Testis (tissue), 5 donors: Measurements from ENCODE around the gene WWC2. TPM values are rescaled to one million over a fixed set of nuclear protein-coding genes. Genes with fewer than 3 reads are reported as not detected.

Experiments
- DNase-seq: peaks from one replicate; pipeline ENCODE4 v3.0.0-alpha.2; 2019
- H3K27ac ChIP-seq, 2 donors: fragments of 200-600 bp; sonication (generic); one replicate each; pipeline ENCODE4 v1.5.1; 2019
- H3K27me3 ChIP-seq: fragments of 200-600 bp; sonication (generic); one replicate; pipeline ENCODE4 v1.5.1; 2019
- H3K36me3 ChIP-seq: fragments of 200-600 bp; sonication (generic); one replicate; pipeline ENCODE4 v1.5.1; 2017; ENCODE audit warnings: low read depth; ENCODE audit errors: missing control alignments
- H3K4me1 ChIP-seq: fragments of 200-600 bp; sonication (generic); one replicate; pipeline ENCODE4 v1.5.1; 2019
- H3K4me3 ChIP-seq, 2 donors: fragments of 200-600 bp; sonication (generic); one replicate each; pipeline ENCODE4 v1.5.1; 2017 to 2019
- H3K9me3 ChIP-seq: fragments of 200-600 bp; sonication (generic); one replicate; pipeline ENCODE4 v1.5.1; 2017
- CTCF ChIP-seq, 3 experiments: fragments of 450-650 bp in 2 of 3; fragments of 200-600 bp in 1 of 3; sonication (generic) in 1 of 3; IDR thresholded peaks; one replicate each; pipeline ENCODE4 v1.5.1; 2016 to 2019; ENCODE audit warnings: antibody characterized with exemption in 3 of 3, mild to moderate bottlenecking in 2 of 3, moderate library complexity in 1 of 3
- POLR2A ChIP-seq: fragments of 450-650 bp; IDR thresholded peaks from one replicate; pipeline ENCODE4 v1.6.1; 2017; ENCODE audit warnings: antibody characterized with exemption, mild to moderate bottlenecking, moderate library complexity
- WGBS, 2 donors: methylation state at CpG; one replicate each; pipeline ENCODE4 v1.1.5; 2018; 5-methylcytosine and 5-hydroxymethylcytosine counted together
- intact Hi-C: fragments of 100-400 bp; cut with DNase I; formaldehyde crosslinking; loops from one replicate; pipeline ENCODE4 v1.15.1; 2023; ENCODE audit warnings: low total_unique reads
- long read RNA-seq, 2 donors: transcript quantifications; one replicate each; lab custom pipeline, GENCODE V29; 2026
- polyA plus RNA-seq: library from polyadenylated mRNA; stranded (reverse); fragments of 350-450 nt; fragmentation: Illumina TruSeq; extraction: RNeasy Lipid Tissue Mini Kit (QIAGEN cat#74804); gene quantifications from one replicate; pipeline ENCODE4 v1.2.3, GENCODE V29; 2014; ENCODE audit warnings: low read depth, low replicate concordance; ENCODE audit not compliant: insufficient read depth
- total RNA-seq, 2 donors: library from RNA; depleted of rRNA; stranded (reverse); fragments of >200 nt; gene quantifications; one replicate each; pipeline ENCODE4 v1.2.3, GENCODE V29; 2016

Gene WWC2
- total RNA-seq (10 to 100 TPM; 64.2 to 76.7 TPM), polyA plus RNA-seq (34.4 TPM)
- long read RNA-seq, donor 1, full-length matches to known transcripts, result 7 of 7 reads
- long read RNA-seq, donor 1, partial matches to known transcripts, result 0 of 7 reads
- long read RNA-seq, donor 1, other reads (novel, unspliced or antisense), result 0 of 7 reads
- long read RNA-seq, donor 2, full-length matches to known transcripts, result 4 of 4 reads
- long read RNA-seq, donor 2, partial matches to known transcripts, result 0 of 4 reads
- long read RNA-seq, donor 2, other reads (novel, unspliced or antisense), result 0 of 4 reads

GRCh38 chr4:183098723-183099536 lies at the start of gene WWC2:
Gene WWC2 (plus strand): TSS chr4:183099257. CDS start chr4:183099492, 235 bp downstream.
- TF ChIP-seq CTCF (IDR thresholded peaks at IDR 0.05) (no peak), POLR2A (peak; percentile 41)
- Histone ChIP-seq H3K27ac (peak within 1 kb of the TSS; percentile 98 to 99), H3K4me3 (peak within 1 kb of the TSS; percentile 92 to 95), H3K4me1 (peaks cover 6% of the 10 kb centered on the region), H3K27me3 (no peaks in the 10 kb centered on the region), H3K36me3 (no peaks in the 10 kb centered on the region), H3K9me3 (no peaks in the 10 kb centered on the region)
- peak; percentile 94 for DNase-seq
- intact Hi-C loops, result no loop called here
- 0% methylated on average over 54 of the region's 102 CpGs; no CpG with 5 or more reads in 1 of the 2 donors for WGBS, 2 donors

GRCh38 chr4:183053681-183054080 lies 45.4 kb upstream of the WWC2 start:
- 56 to 71% methylated on average over 1 of the region's 1 CpG for WGBS, 2 donors
- no peaks in the 10 kb centered on the region for H3K4me1 ChIP-seq
- no peak overlapping the region for H3K27ac ChIP-seq
- intact Hi-C loops, result no loop called here
- no peak overlapping the region for H3K4me3 ChIP-seq
- H3K9me3 ChIP-seq, result no peaks in the 10 kb centered on the region
- H3K27me3 ChIP-seq, result no peaks in the 10 kb centered on the region
- no peaks in the 10 kb centered on the region for H3K36me3 ChIP-seq
- DNase-seq, result no peak
- TF ChIP-seq POLR2A, result no peak
- no peak for TF ChIP-seq CTCF (IDR thresholded peaks at IDR 0.05)

GRCh38 chr4:183057255-183057654 lies 41.8 kb upstream of the WWC2 start:
- Histone ChIP-seq H3K4me1 (no peaks in the 10 kb centered on the region), H3K9me3 (no peaks in the 10 kb centered on the region), H3K4me3 (no peak overlapping the region), H3K36me3 (no peaks in the 10 kb centered on the region), H3K27me3 (no peaks in the 10 kb centered on the region), H3K27ac (no peak overlapping the region)
- intact Hi-C loops, result no loop called here
- 63 to 64% methylated on average over 6 of the region's 6 CpGs for WGBS, 2 donors
- TF ChIP-seq POLR2A, result no peak
- no peak for TF ChIP-seq CTCF (IDR thresholded peaks at IDR 0.05)
- no peak for DNase-seq

GRCh38 chr4:183059797-183060196 lies 39.3 kb upstream of the WWC2 start:
- Histone ChIP-seq H3K4me1 (peaks cover 10% of the 10 kb centered on the region), H3K4me3 (no peak overlapping the region), H3K36me3 (no peaks in the 10 kb centered on the region), H3K27me3 (no peaks in the 10 kb centered on the region), H3K9me3 (no peaks in the 10 kb centered on the region), H3K27ac (no peak overlapping the region)
- 47 to 77% methylated on average over 1 of the region's 1 CpG for WGBS, 2 donors
- TF ChIP-seq POLR2A, result no peak
- TF ChIP-seq CTCF (IDR thresholded peaks at IDR 0.05), result no peak
- DNase-seq, result no peak
- intact Hi-C loops, result no loop called here
